GM04503 (cell line): ENCODE data around the gene REC114.
"Not testable (repeated sequence)": the region's sequence is repeated elsewhere in the genome, so short reads cannot be mapped to it uniquely, and the experiment has no call there.

ENCODE experiments used
- DNase-seq: peaks from one replicate; pipeline ENCODE4 v3.0.0-alpha.2; 2012; ENCODE audit warnings: low read depth

Gene REC114

GRCh38 chr15:73442968-73443367 is at the start of gene REC114:
Gene REC114 (plus strand): TSS chr15:73443164. CDS start chr15:73443186, 22 bp downstream.
- DNase-seq, result no peak

- no peak for DNase-seq
Observed at GRCh38 chr15:73393336-73393735, 49.6 kb upstream of the REC114 start.

GRCh38 chr15:73394782-73395181 is 48.2 kb upstream of the REC114 start:
- DNase-seq, result no peak

GRCh38 chr15:73395671-73396070 is 47.3 kb upstream of the REC114 start:
- no peak for DNase-seq

- DNase-seq, result no peak
Observed at GRCh38 chr15:73397461-73397860, 45.5 kb upstream of the REC114 start.

- DNase-seq, result no peak
Observed at GRCh38 chr15:73398861-73399260, 44.1 kb upstream of the REC114 start.

- not testable (repeated sequence) for DNase-seq
Observed at GRCh38 chr15:73400222-73400621, 42.7 kb upstream of the REC114 start.

- no peak for DNase-seq
Observed at GRCh38 chr15:73403171-73403570, 39.8 kb upstream of the REC114 start.

GRCh38 chr15:73414876-73415275 is 28.1 kb upstream of the REC114 start:
- DNase-seq, result no peak

GRCh38 chr15:73424506-73424905 is 18.5 kb upstream of the REC114 start:
- no peak for DNase-seq

- DNase-seq, result no peak
Observed at GRCh38 chr15:73425510-73425909, 17.5 kb upstream of the REC114 start.

- DNase-seq, result no peak
Observed at GRCh38 chr15:73426323-73426994, 16.5 kb upstream of the REC114 start.

- not testable (repeated sequence) for DNase-seq
Observed at GRCh38 chr15:73431329-73431728, 11.6 kb upstream of the REC114 start.

GRCh38 chr15:73433873-73434272 is 9.1 kb upstream of the REC114 start:
- no peak for DNase-seq

- no peak for DNase-seq
Observed at GRCh38 chr15:73436613-73437012, 6.4 kb upstream of the REC114 start.

- no peak for DNase-seq
Observed at GRCh38 chr15:73437543-73438109, 5.3 kb upstream of the REC114 start.

- DNase-seq, result no peak
Observed at GRCh38 chr15:73438651-73439050, 4.3 kb upstream of the REC114 start.

- no peak for DNase-seq
Observed at GRCh38 chr15:73440571-73440970, 2.4 kb upstream of the REC114 start.

- no peak for DNase-seq
Observed at GRCh38 chr15:73442421-73442820, 543 bp upstream of the REC114 start.

- DNase-seq, result not testable (repeated sequence)
Observed at GRCh38 chr15:73447471-73447870, 4.5 kb downstream of the REC114 start.

- DNase-seq, result not testable (repeated sequence)
Observed at GRCh38 chr15:73448158-73448758, 5.3 kb downstream of the REC114 start.

GRCh38 chr15:73449980-73450379 is 7.0 kb downstream of the REC114 start:
- DNase-seq, result not testable (repeated sequence)

GRCh38 chr15:73454096-73454495 is 11.1 kb downstream of the REC114 start:
- DNase-seq, result no peak

GRCh38 chr15:73455876-73456275 is 12.9 kb downstream of the REC114 start:
- DNase-seq, result no peak
